GM19043 (cell line): ENCODE measurements around the gene ARSJ.
"Not testable (repeated sequence)": the region's sequence is repeated elsewhere in the genome, so short reads cannot be mapped to it uniquely, and the experiment has no call there.

Experiments used
- ATAC-seq: cut with Tn5 transposase; IDR thresholded peaks from one replicate; pipeline ENCODE4 v1.9.1; 2021; ENCODE audit warnings: low read depth; ENCODE audit not compliant: unreplicated experiment

The ARSJ gene

DNA sequence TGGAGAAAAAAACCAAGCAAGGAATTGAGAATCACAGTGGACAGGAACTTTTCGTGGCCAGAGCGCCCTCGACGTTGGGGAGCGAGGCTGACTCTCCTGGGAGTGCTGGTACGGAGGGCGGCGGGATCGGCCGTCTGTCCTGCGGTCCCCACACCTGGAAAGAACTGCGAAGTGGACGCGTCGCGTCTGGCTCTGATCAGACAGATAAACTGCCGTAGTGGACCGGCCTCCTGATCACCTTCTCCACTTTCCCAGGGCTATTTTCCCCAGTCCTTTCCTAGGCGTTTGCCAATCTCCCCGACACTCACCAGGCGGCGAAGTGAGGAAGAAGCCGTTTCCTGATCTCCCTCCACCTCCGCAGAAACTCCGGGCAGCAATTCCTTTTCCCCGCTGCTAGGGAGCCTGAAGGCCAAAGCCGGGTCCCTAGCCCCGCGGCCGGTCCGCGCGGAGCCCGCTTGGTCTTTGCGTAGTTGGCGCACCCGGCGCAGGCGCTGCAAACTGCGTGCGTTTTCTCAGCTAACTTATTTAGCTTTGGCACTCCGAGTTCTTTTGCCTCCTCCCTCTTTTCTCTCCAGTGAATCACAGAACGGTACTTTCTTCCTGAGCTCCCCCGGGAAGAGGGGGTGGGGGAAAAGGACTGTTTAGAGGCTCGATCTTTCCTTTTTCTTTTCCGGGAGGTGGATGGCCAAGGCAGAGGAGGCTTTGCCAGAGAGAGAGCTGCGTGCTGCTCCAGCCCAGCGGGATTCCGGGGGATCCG is at the start of gene ARSJ:
ARSJ (minus strand) TSS at position 500 of the 757 bp plus-strand sequence. CDS start 813 bp downstream, outside the sequence.
- ATAC-seq, result no peak

DNA sequence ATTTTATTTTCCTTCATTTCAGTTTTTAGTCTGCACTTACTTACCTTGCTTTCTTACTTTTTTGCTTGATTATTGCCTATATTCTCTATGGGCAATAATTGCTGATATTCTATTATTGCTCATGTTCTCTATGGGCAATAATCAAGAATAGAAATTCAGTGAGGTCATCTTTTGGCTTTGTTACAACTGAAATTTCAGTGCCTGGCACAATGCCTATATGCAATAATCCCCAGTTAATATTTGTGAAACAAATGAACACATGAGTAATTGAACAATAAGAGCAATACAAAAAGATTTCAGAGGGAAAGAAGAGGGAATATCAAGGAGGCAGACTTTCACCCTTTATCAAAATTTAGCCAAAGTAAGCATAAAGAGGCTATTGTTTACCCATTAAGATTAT is 48.6 kb upstream of the ARSJ start:
- ATAC-seq, result no peak

DNA sequence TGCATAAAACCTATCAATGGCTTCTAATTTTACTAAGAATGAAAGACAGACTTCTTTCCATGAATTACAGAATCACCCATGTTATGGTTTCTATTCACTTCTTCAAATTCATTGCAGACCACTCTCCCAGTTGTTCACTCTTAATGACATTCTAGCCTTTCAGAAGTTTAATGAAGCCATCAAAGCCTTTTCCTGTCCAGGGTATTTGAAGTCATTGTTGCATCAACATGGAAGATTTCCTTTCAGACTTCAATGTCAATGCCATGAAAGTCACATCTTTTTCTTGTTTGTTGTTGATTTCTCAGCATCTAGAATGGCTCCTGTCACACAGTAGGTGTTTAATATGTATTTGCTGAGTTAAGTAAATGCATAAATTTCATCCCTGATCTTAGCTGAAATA is 48.1 kb upstream of the ARSJ start:
- no peak for ATAC-seq

DNA sequence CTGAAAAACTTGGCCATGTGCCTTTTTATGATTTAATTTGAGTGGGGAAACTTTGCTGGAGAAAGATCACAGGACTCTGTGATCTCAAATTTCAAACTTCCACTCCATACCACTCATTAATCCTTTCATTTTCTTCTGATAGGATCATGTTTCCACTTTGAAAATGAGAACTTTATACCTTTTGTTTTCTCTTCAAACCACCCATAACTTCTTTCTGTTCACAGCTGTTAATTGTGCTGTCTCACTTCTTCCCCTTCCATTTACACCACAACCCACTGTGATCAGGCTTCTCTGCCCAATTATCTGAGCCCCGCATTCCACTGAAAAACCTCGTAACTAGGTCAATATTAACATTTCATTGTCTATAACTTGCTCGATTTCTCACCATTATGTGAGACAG is 47.0 kb upstream of the ARSJ start:
- no peak for ATAC-seq

DNA sequence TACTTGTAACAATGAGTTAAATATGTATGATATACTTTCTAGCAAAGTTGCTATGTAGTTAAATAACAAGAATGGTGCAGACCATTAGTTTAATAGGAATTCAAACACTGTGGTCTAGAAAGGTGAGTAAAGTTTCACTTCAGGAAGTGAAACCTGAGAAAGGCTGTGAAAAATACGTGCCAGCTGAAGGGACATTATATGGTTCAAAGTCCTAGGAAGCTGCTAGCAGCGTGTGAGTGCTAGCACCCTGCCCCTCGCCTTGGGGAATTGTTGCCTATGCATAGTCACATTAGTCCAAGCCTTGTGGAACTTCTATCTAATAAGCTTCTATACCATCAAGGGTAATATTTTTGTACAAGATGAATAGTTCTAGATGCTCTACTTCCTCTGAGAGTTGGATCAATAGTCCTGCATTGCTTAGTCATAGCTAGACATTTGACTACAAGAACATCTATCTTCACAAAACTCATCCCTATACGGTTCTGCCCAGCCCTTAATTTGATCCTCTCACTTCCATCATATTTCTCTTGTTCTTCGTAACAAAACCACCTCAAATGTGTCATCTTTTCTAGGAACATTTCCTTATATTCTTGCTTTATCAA is 45.8 kb upstream of the ARSJ start:
- ATAC-seq, result peak; percentile 84

DNA sequence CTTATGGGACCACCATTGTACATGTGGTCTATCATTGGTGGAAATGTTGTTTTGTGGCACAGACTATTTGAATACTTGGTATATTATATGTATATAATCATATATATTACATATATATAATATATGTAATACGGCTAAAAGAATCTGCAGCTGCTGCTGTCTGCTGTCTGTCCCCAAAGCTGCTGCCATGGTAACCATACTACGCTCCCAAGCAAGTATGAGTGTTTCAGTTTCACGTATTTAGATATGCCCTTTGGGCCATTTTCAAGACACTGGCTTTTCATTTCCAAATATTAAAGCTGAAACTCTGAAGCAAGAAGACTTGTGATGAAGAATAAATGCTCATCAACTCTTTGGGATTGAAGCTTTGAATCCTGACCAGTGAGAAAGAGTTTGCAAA is 42.0 kb upstream of the ARSJ start:
- ATAC-seq, result no peak

DNA sequence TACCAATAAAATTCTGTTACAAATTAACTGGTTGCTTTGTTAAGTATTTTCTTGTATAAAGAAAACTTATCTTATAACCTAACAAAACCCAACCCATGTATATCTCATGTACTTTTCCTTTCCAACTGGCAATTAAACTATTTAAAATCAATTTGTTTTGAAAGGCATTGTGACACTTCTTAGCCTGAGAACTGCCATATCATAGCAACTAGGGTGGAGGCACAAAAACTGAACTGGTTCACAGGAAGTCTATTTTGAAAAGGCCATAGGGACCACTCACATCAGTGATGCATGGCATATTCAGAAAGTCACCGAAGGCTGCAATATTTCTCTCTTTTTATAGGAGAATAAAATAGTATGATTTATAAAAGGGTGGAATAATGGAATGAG is 40.5 kb upstream of the ARSJ start:
- no peak for ATAC-seq

DNA sequence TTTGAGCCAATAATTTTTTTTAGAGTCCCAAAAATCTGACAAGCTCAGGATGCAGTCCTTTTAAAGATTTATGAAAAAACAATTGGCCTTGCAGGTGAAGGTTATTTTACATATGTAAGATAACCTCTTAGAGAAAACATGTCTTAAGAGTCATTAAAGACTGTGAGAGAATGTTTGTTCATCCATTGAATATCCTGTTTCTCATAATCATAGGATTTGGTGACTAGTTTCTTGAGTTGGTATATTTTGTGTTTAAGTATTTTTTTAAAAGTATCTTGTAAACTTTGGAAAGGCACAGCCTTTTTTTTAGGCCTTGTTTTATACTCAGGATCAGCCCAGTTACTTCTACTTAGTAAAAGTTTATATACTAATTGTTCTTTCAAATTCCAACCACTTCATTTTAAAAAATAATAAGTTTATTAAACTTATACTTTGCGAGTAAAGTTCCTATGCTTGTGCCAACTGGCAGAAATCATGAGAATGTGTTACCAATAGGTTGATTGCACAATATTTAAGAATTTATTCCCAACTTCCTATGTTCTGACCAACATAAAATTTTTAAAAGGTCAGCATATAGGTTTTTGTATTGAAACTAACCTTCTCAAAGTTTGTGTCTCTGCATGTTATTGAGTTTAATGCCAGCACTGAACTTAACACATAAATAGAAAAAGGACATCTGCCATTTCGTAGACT is 40.0 kb upstream of the ARSJ start:
- ATAC-seq, result no peak

DNA sequence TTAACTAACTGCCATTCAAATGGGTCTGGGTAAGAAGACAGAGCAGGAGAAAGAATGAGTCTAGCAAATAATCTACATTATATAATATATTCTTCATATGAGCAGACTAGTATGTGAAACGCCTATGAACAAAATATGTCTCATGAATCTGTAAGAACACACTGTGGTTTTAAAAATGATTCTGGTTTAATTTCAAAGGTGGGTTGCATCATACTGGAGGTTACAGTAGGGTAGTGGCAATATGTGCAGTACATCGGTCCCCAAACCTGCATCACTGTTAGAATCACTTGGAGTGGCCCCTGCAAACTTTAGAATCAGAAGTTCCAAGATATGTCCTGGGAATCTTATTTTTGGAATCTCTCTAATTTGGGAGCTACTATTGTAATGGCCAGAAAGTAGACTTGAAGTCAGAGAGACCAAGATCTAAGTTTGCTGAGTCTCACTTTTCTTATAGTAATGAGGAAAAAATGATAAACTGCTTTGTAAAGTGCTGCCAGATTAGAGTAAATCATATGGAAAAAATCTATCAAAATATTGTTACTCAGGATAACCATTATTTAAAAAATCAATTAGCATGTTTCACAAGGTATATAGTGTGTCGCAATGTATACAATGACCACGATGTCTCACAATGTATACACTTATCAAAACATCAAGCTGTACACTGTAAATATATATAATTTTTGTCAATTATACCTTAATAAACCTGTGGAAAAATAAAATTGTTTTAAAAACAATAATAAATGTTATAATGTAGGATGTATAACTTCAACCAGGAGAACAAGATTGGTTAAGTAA is 37.9 kb upstream of the ARSJ start:
- ATAC-seq, result no peak

DNA sequence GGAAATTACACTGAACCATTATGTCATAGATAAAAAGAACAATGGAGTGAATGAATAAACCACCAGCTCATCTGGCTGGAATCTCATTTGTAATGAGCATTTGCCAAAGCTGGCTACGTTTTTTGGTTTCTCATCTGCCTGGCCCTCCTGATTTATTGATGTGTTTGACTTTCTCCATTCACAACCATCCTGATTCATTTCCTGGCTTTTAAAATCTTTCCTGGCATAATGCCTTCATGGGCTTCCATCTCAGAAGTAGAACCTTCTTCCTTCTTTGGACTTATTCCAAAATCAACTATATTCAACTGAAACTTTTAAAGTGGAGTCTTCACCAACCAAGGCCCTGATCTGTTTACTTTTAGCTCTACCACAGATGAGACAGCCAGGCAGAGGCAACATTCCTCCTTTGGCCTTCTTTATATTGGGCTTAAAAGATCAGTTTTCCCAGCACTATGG is 36.0 kb upstream of the ARSJ start:
- no peak for ATAC-seq

DNA sequence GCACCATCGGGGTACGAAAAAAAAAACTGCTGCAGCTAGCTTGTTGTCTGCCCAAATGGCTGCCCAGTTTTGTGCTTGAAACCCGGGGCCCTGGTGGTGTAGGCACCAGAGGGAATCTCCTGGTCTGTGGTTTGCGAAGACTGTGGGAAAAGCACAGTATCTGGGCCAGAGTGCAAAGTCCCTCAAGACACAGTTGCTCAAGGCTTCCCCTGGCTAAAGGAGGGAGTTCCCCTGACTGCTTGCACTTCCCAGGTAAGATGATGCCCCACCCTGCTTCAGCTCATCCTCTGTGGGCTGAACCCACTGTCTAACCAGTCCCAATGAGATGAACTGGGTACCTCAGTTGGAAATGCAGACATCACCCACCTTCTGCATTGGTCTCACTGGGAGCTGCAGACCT is 33.8 kb upstream of the ARSJ start:
- not testable (repeated sequence) for ATAC-seq

DNA sequence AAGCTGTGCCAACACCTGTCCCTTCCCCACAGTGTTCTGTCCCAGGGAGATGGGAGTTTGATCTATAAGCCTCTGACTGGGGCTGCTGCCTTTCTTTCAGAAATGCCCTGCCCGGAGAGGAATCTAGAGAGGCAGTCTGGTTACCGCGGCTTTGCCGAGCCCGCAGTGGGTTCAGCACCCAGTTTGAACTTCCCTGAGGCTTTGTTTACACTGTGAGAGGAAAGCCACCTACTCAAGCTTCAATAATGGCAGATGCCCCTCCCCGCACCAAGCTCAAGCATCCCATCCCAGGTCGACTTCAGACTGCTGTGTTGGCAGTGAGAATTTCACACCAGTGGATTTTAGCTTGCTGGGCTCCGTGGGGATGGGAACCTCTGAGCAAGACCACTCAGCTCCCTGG is 33.3 kb upstream of the ARSJ start:
- no peak for ATAC-seq

DNA sequence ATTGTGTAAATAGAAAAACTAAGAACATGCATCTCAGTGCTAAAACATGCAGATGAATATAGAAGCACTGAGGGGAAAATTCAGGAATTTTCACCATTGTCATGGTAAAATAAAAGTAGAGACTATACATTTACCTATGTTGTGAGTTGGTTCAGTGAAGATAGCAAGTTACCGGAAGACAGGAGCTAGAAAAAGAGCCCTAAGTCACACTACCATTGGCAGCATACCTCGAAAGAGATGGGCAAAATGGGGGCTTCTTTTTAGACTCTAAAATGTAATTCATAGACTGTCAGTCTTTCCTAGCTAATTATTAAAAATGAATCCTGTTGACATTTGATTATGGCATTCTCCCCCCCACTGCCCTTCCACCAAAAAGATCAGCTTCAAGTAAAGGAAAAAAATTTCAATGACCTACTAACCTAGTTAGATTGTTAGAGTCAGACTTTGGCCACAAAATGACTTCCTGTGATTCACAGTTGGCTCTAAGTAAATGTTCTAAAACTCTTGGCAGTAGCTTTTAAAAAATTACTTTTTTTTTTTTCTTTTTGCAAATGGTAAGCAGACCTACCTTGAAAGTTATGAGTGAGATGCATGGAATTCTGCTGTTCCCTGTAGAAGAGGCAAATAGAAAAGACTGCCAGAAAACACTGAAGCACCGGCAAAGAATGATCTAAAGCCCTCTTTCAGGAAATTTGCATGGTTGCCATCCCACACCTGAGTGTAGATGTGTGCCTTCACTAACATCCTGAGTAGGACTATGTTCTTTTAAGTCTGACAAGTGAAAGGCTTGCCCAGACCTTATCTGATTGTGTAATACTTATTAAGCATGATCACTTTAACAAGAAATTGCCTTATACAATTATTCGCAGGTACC is 26.4 kb upstream of the ARSJ start:
- no peak for ATAC-seq

DNA sequence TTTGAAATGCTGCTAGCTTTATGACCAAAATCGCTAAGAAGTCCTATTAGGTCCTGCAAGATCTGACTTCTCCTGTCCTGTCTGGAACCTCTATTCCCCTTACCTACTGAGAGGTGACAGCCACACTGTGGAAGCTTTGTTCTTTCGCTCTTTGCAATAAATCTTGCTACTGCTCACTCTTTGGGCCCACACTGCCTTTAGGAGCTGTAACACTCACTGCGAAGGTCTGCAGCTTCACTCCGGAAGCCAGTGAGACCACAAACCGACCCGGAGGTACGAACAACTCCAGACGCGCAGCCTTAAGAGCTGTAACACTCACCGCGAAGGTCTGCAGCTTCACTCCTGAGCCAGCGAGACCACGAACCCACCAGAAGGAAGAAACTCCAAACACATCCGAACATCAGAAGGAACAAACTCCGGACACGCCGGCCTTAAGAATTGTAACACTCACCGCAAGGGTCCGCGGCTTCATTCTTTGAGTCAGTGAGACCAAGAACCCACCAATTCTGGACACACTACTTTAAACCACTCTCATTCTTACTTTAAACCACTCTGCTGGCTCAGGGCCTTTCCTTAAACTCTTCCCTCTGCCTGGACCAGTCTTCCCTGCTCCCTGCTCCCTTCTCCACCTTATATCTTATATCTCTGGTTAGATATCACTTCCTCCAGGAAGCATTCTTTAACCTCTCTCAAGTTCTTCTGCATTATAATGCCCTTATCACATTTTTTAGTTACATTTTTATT is 25.2 kb upstream of the ARSJ start:
- not testable (repeated sequence) for ATAC-seq

DNA sequence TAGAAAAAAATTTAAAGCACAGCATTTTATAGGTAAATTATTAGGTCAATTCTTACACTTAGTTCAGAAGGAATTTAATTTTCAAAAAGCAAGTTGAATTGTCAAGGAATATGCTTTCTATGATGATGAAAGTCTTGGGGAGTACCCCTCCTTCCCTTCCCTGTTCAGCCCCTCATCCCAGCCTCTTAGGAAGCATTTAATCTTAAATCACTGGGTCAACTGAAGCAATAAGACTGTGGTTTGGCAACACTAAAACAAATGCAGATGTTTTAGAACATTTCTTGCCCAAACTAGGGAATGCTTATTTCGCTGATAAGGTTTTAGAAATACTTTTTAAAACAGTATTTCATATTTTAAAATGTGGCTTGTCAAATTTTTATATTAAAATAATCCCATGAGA is 19.1 kb upstream of the ARSJ start:
- ATAC-seq, result no peak

DNA sequence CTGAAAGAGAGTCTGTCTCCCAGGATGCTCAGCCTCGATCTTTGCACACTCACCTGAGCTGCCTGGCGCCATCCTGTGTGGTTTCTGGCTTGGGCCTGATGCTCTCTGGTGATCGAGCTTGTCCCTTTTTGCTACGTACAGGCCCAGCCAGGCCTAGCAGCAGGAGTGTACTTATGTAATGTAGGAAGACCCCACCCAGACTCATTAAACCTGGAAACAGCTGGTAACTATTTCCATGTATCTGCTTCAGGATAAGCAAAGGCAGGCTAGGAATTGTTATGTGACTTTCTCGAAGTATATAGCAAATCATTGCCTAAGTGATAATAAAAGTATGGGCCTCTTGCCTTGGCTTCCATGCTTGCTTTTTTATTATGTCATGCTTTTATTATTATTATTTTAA is 18.6 kb upstream of the ARSJ start:
- no peak for ATAC-seq

DNA sequence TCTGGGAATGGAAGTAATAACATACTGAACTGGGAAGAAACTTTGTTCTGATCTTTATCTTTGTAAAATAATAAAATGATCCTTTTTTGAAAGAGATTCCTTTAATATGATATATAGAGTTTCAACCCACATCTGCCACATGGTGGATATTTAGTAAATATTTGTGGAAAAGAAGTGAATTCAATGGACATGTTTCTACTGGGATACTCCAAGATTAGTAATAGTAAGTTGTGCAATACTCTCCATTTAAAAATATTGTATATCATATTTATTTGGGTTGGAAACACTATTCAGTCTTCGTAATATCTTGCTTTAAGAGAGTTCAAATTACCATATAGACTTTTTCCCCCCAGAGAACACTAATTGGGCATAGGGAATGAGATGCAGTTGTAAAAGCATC is 17.8 kb upstream of the ARSJ start:
- ATAC-seq, result no peak

DNA sequence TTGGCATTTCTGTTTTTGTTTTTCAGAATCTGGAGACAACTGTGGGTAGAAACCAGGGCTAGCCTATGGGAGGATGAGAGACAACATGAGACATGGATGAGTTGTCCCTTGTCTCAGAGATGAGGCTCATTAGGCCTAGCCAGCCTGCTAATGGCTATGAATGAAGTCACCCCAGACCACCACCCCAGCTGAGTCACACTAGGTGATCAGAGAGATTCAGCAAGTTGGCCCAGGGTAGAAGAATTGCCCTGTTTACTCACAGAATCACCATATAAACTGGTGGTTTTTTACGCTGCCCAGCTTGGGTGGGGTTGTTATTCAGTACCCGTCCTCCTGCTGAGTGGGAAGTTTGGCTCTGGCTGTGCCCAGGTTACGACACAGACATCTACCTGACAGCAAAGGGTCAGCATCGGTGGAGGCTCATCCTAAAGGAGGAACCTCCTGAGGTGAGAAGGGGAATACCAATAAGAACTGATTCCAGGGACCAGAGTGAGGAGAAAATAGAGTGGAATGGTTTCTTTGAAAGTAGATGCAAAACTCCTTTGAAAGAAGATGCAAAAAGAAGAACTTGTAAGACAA is 17.2 kb upstream of the ARSJ start:
- ATAC-seq, result no peak

DNA sequence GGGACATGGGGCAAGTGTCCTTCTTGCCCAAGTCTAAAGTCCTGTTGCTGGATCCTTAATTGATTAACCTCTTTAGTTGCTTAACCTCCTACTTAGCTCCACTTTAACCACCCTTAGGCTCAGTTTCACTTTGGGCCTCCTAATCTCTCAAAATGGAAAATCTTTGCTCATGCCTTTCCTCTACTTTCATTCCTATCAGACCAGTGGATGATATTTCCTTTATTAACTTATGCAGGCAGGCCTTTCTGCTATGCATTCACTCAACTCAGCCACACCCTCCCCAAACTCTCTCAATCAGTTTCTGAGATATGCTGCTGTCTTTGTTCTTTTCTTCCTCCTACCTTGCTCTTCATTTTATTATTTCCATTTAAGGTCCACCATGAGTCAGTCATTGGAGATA is 14.4 kb upstream of the ARSJ start:
- no peak for ATAC-seq
